ENCODE measurements around the gene NOX3. TPM values are rescaled to one million over a fixed set of nuclear protein-coding genes. Genes with fewer than 3 reads are reported as not detected.
"Not testable (repeated sequence)": the region's sequence is repeated elsewhere in the genome, so short reads cannot be mapped to it uniquely, and the experiment has no call there.

The NOX3 gene
- polyA plus RNA-seq, 3 donors from 2014 or later, result not detected

- Mint-ChIP-seq H3K4me3 (no peak overlapping the region), H3K9me3 (no peaks in the 10 kb centered on the region), H3K27ac (no peak overlapping the region), H3K4me1 (peaks cover 14 to 16% of the 10 kb centered on the region in 2 donors), H3K36me3 (no peaks in the 10 kb centered on the region), H3K27me3 (ENCODE audit: low read depth in 3 of 3) (peaks cover 3 to 8% (median 3%) of the 10 kb centered on the region in 3 donors)
- no peak for DNase-seq
Measured at GRCh38 chr6:155452576-155452975, 3.1 kb downstream of the NOX3 start.

GRCh38 chr6:155451530-155451929, 4.1 kb downstream of the NOX3 start:
- H3K4me3 Mint-ChIP-seq; H3K9me3 Mint-ChIP-seq; H3K27me3 Mint-ChIP-seq (ENCODE audit: low read depth in 3 of 3); H3K27ac Mint-ChIP-seq; DNase-seq; H3K36me3 Mint-ChIP-seq: not testable (repeated sequence)
- H3K4me1 Mint-ChIP-seq, result peaks cover 16% of the 10 kb centered on the region in 2 donors

- DNase-seq, result no peak
- Mint-ChIP-seq H3K36me3 (no peaks in the 10 kb centered on the region), H3K27ac (no peak overlapping the region), H3K4me3 (no peak overlapping the region), H3K27me3 (ENCODE audit: low read depth in 3 of 3) (peaks cover 3 to 8% (median 3%) of the 10 kb centered on the region in 3 donors), H3K4me1 (peaks cover 26 to 30% of the 10 kb centered on the region in 2 donors), H3K9me3 (no peaks in the 10 kb centered on the region)
Measured at GRCh38 chr6:155450240-155450581, 5.4 kb downstream of the NOX3 start.

GRCh38 chr6:155449450-155450239, 6.0 kb downstream of the NOX3 start:
- no peak for DNase-seq
- peaks cover 3 to 8% (median 3%) of the 10 kb centered on the region in 3 donors for H3K27me3 Mint-ChIP-seq (ENCODE audit: low read depth in 3 of 3)
- H3K9me3 Mint-ChIP-seq, result no peaks in the 10 kb centered on the region

GRCh38 chr6:155448668-155449449, 6.8 kb downstream of the NOX3 start:
- Mint-ChIP-seq H3K9me3 (no peaks in the 10 kb centered on the region), H3K4me1 (peaks cover 27 to 32% of the 10 kb centered on the region in 2 donors), H3K27ac (no peak overlapping the region), H3K36me3 (no peaks in the 10 kb centered on the region), H3K4me3 (no peak overlapping the region), H3K27me3 (ENCODE audit: low read depth in 3 of 3) (peaks cover 3 to 8% (median 5%) of the 10 kb centered on the region in 3 donors)
- no peak for DNase-seq

More at GRCh38 chr6:155449450-155450239, 6.0 kb downstream of the NOX3 start:
- Mint-ChIP-seq H3K4me3 (no peak overlapping the region), H3K36me3 (no peaks in the 10 kb centered on the region), H3K4me1 (peaks cover 28 to 33% of the 10 kb centered on the region in 2 donors), H3K27ac (no peak overlapping the region)

- Mint-ChIP-seq H3K27me3 (ENCODE audit: low read depth in 3 of 3) (peaks cover 3 to 8% (median 5%) of the 10 kb centered on the region in 3 donors), H3K4me3 (no peak overlapping the region), H3K36me3 (no peaks in the 10 kb centered on the region), H3K4me1 (peaks cover 24 to 32% of the 10 kb centered on the region in 2 donors), H3K27ac (no peak overlapping the region), H3K9me3 (no peaks in the 10 kb centered on the region)
- no peak for DNase-seq
Measured at GRCh38 chr6:155447949-155448348, 7.7 kb downstream of the NOX3 start.

- Mint-ChIP-seq H3K4me1 (peaks cover 24 to 32% of the 10 kb centered on the region in 2 donors), H3K36me3 (no peaks in the 10 kb centered on the region), H3K9me3 (no peaks in the 10 kb centered on the region), H3K27me3 (ENCODE audit: low read depth in 3 of 3) (peaks cover 2 to 5% (median 4%) of the 10 kb centered on the region in 3 donors), H3K4me3 (peak overlapping the region in 2 of 5 donors; percentile 0 to 33), H3K27ac (peak overlapping the region in 1 of 6 donors; percentile 4)
- DNase-seq, result no peak
Measured at GRCh38 chr6:155444952-155445903, 10.4 kb downstream of the NOX3 start.

- peaks cover 24 to 29% of the 10 kb centered on the region in 2 donors for H3K4me1 Mint-ChIP-seq
- H3K9me3 Mint-ChIP-seq, result no peaks in the 10 kb centered on the region
- H3K36me3 Mint-ChIP-seq, result no peaks in the 10 kb centered on the region
- no peak overlapping the region for H3K4me3 Mint-ChIP-seq
- no peak for DNase-seq
- H3K27ac Mint-ChIP-seq, result no peak overlapping the region
- peaks cover 2 to 5% (median 4%) of the 10 kb centered on the region in 3 donors for H3K27me3 Mint-ChIP-seq (ENCODE audit: low read depth in 3 of 3)
Measured at GRCh38 chr6:155444120-155444917, 11.3 kb downstream of the NOX3 start.

- Mint-ChIP-seq H3K27me3 (ENCODE audit: low read depth in 3 of 3) (peaks cover 0 to 3% (median 2%) of the 10 kb centered on the region in 3 donors), H3K9me3 (no peaks in the 10 kb centered on the region), H3K4me3 (no peak overlapping the region), H3K36me3 (no peaks in the 10 kb centered on the region), H3K4me1 (peaks cover 22 to 26% of the 10 kb centered on the region in 2 donors), H3K27ac (no peak overlapping the region)
- no peak for DNase-seq
Measured at GRCh38 chr6:155443168-155443567, 12.5 kb downstream of the NOX3 start.

- H3K36me3 Mint-ChIP-seq, result no peaks in the 10 kb centered on the region
- H3K27me3 Mint-ChIP-seq (ENCODE audit: low read depth in 3 of 3), result peaks cover 0 to 5% (median 2%) of the 10 kb centered on the region in 3 donors
- no peak overlapping the region for H3K27ac Mint-ChIP-seq
- H3K4me1 Mint-ChIP-seq, result peaks cover 22 to 26% of the 10 kb centered on the region in 2 donors
- no peak overlapping the region for H3K4me3 Mint-ChIP-seq
- DNase-seq, result no peak
- no peaks in the 10 kb centered on the region for H3K9me3 Mint-ChIP-seq
Measured at GRCh38 chr6:155442562-155442961, 13.1 kb downstream of the NOX3 start.

- DNase-seq, result no peak
- no peak overlapping the region for H3K4me3 Mint-ChIP-seq
Measured at GRCh38 chr6:155441112-155441465, 14.6 kb downstream of the NOX3 start.

GRCh38 chr6:155440398-155441111, 15.1 kb downstream of the NOX3 start:
- no peaks in the 10 kb centered on the region for H3K9me3 Mint-ChIP-seq
- H3K4me1 Mint-ChIP-seq, result peaks cover 22% of the 10 kb centered on the region in 2 donors
- peaks cover 0 to 5% (median 2%) of the 10 kb centered on the region in 3 donors for H3K27me3 Mint-ChIP-seq (ENCODE audit: low read depth in 3 of 3)
- no peak overlapping the region for H3K4me3 Mint-ChIP-seq
- no peak overlapping the region for H3K27ac Mint-ChIP-seq
- no peak for DNase-seq
- H3K36me3 Mint-ChIP-seq, result no peaks in the 10 kb centered on the region

More at GRCh38 chr6:155441112-155441465, 14.6 kb downstream of the NOX3 start:
- H3K27me3 Mint-ChIP-seq (ENCODE audit: low read depth in 3 of 3), result peaks cover 0 to 5% (median 2%) of the 10 kb centered on the region in 3 donors
- H3K27ac Mint-ChIP-seq, result no peak overlapping the region
- peaks cover 24 to 27% of the 10 kb centered on the region in 2 donors for H3K4me1 Mint-ChIP-seq
- no peaks in the 10 kb centered on the region for H3K36me3 Mint-ChIP-seq
- H3K9me3 Mint-ChIP-seq, result no peaks in the 10 kb centered on the region
